NCI-H1105 treated with DMSO at 0.1 percent for 48 hours (cell line): Measurements from ENCODE around the gene ARHGEF39.

Source experiments
- DNase-seq: peaks from one replicate; lab custom pipeline; 2025; lab: John Stamatoyannopoulos, UW

Gene ARHGEF39

GRCh38 chr9:35675204-35675603, 10.2 kb upstream of the ARHGEF39 start:
- no peak for DNase-seq

GRCh38 chr9:35674025-35674361, 9.0 kb upstream of the ARHGEF39 start:
- DNase-seq, result no peak

- DNase-seq, result peak; percentile 95
Measured at GRCh38 chr9:35673132-35674024, 8.4 kb upstream of the ARHGEF39 start, which contains the start of gene CA9. Gene CA9, plus strand, starts transcription at chr9:35673928. Its CDS starts 32 bp downstream, at chr9:35673960.

GRCh38 chr9:35669331-35670145, 4.5 kb upstream of the ARHGEF39 start:
- DNase-seq, result no peak

- DNase-seq, result no peak
Measured at GRCh38 chr9:35667939-35668338, 2.9 kb upstream of the ARHGEF39 start.

- DNase-seq, result no peak
Measured at GRCh38 chr9:35666549-35666948, 1.6 kb upstream of the ARHGEF39 start.

- DNase-seq, result no peak
Measured at GRCh38 chr9:35666045-35666444, 1.1 kb upstream of the ARHGEF39 start.

GRCh38 chr9:35665471-35665818, 450 bp upstream of the ARHGEF39 start:
- no peak for DNase-seq

- no peak for DNase-seq
Measured at GRCh38 chr9:35662437-35662836, 2.6 kb downstream of the ARHGEF39 start.

GRCh38 chr9:35661756-35662350, 3.1 kb downstream of the ARHGEF39 start:
- no peak for DNase-seq

- no peak for DNase-seq
Measured at GRCh38 chr9:35660966-35661415, 4.0 kb downstream of the ARHGEF39 start.

- DNase-seq, result peak; percentile 11
Measured at GRCh38 chr9:35659340-35659739, 5.7 kb downstream of the ARHGEF39 start.

- no peak for DNase-seq
Measured at GRCh38 chr9:35658968-35659220, 6.1 kb downstream of the ARHGEF39 start.

- peak; percentile 81 for DNase-seq
Measured at GRCh38 chr9:35658137-35658967, 6.6 kb downstream of the ARHGEF39 start, which contains the start of gene CCDC107. Gene CCDC107, plus strand, starts transcription at chr9:35658292. Its CDS starts 88 bp downstream, at chr9:35658380.

- peak; percentile 97 for DNase-seq
Measured at GRCh38 chr9:35657546-35658136, 7.4 kb downstream of the ARHGEF39 start, which contains the start of gene RMRP. Gene RMRP, minus strand, starts transcription at chr9:35658019.

- peak; percentile 37 for DNase-seq
Measured at GRCh38 chr9:35656831-35657545, 8.0 kb downstream of the ARHGEF39 start.

GRCh38 chr9:35656348-35656747, 8.6 kb downstream of the ARHGEF39 start:
- DNase-seq, result no peak

GRCh38 chr9:35653611-35654010, 11.4 kb downstream of the ARHGEF39 start:
- no peak for DNase-seq

GRCh38 chr9:35652829-35653209, 12.2 kb downstream of the ARHGEF39 start:
- no peak for DNase-seq

GRCh38 chr9:35651956-35652828, 12.8 kb downstream of the ARHGEF39 start:
- no peak for DNase-seq
